Panc1 (cell line): ENCODE measurements around the gene FBLN1. TPM values are rescaled to one million over a fixed set of nuclear protein-coding genes. Genes with fewer than 3 reads are reported as not detected.

Experiments used
- ATAC-seq: fragments of 200-7000 bp; cut with Tn5 transposase; 2 replicates; pipeline ENCODE4 v1.9.1; 2020; ENCODE audit warnings: mild to moderate bottlenecking, moderate library complexity
- BruUV-seq: library from RNA; stranded (reverse); fragments of 400-500 nt; replicated peaks from 2 replicates; lab custom pipeline; 2021; lab: Mats Ljungman, UMichigan
- CTCF ChIA-PET: fragments of 300-600 bp; sonication (Branson Sonifier 250); formaldehyde crosslinking; loops from one replicate; lab custom pipeline; 2022; ENCODE audit warnings: antibody characterized with exemption; lab: Charles Lee
- POLR2A ChIA-PET: fragments of 300-600 bp; sonication (Branson Sonifier 250); formaldehyde crosslinking; loops from one replicate; lab custom pipeline; 2022; ENCODE audit warnings: antibody characterized with exemption; lab: Charles Lee
- DNase-seq: peaks from one replicate; pipeline ENCODE4 v3.0.0-alpha.2; 2010; ENCODE audit warnings: low read depth, low spot score
- H3K27ac ChIP-seq: 2 replicates; pipeline ENCODE4 v1.5.1; 2011; ENCODE audit warnings: mild to moderate bottlenecking, low read length, inconsistent platforms
- H3K27me3 ChIP-seq: fragments of 200-500 bp; sonication (Bioruptor generic); 2 replicates; pipeline ENCODE4 v1.6.0; 2014; ENCODE audit warnings: low read length, inconsistent platforms; ENCODE audit not compliant: control insufficient read depth, insufficient read depth
- H3K36me3 ChIP-seq: fragments of 200-500 bp; sonication (Bioruptor generic); 2 replicates; pipeline ENCODE4 v1.5.1; 2014; ENCODE audit warnings: inconsistent platforms, mild to moderate bottlenecking, low read length, moderate library complexity; ENCODE audit not compliant: control insufficient read depth, insufficient read depth
- H3K4me1 ChIP-seq: 2 replicates; pipeline ENCODE4 v1.5.1; 2011; ENCODE audit warnings: inconsistent platforms, mild to moderate bottlenecking, low read length, moderate library complexity; ENCODE audit not compliant: control insufficient read depth, insufficient read depth
- H3K4me3 ChIP-seq, 2 experiments: 2 replicates each; pipeline ENCODE4 v1.5.1; 2011 to 2012; ENCODE audit warnings: low read depth in 2 of 2, low read length in 2 of 2, mild to moderate bottlenecking in 2 of 2, inconsistent platforms in 1 of 2, moderate library complexity in 1 of 2
- H3K9me3 ChIP-seq: fragments of 200-500 bp; sonication (Bioruptor generic); 2 replicates; pipeline ENCODE4 v1.5.1; 2014; ENCODE audit warnings: low read depth, mild to moderate bottlenecking, inconsistent platforms, low read length, moderate library complexity; ENCODE audit not compliant: control insufficient read depth, insufficient read depth
- POLR2AphosphoS5 ChIP-seq: IDR thresholded peaks from 2 replicates; pipeline ENCODE4 v1.6.1; 2012; ENCODE audit warnings: mild to moderate bottlenecking, low read depth, low read length, moderate library complexity
- REST ChIP-seq, 2 experiments: IDR thresholded peaks; 2 replicates each; pipeline ENCODE4 v1.6.1; 2011 to 2012; ENCODE audit warnings: low read depth in 2 of 2, control low read depth in 1 of 2, low read length in 1 of 2, mild to moderate bottlenecking in 1 of 2, moderate library complexity in 1 of 2; ENCODE audit not compliant: insufficient read depth in 1 of 2
- SIN3A ChIP-seq: IDR thresholded peaks from 2 replicates; pipeline ENCODE4 v1.6.1; 2012; ENCODE audit warnings: low read depth, mild to moderate bottlenecking, low read length, moderate library complexity, borderline replicate concordance; ENCODE audit not compliant: insufficient read depth
- TCF7L2 ChIP-seq: IDR thresholded peaks from 2 replicates; pipeline ENCODE4 v1.6.1; 2011; ENCODE audit warnings: mild to moderate bottlenecking, low read depth, low read length, inconsistent platforms
- in situ Hi-C: cut with HindIII; loops from 2 replicates; pipeline ENCODE4 v1.10.0; 2016; ENCODE audit warnings: low sequenced_read_pairs, low pct_unique_long_range_greater_than_20kb
- intact Hi-C: fragments of 100-400 bp; cut with micrococcal nuclease; formaldehyde crosslinking; loops from one replicate; pipeline ENCODE4 v1.10.0; 2022; ENCODE audit not compliant: unreplicated experiment
- total RNA-seq: library from RNA; stranded (reverse); gene quantifications from one replicate; pipeline ENCODE4 v1.2.1, GENCODE V29; 2021; ENCODE audit not compliant: unreplicated experiment
- TF ChIP-seq, protein P1 (sequence below): fragments of 450-650 bp; IDR thresholded peaks from 2 replicates; pipeline ENCODE4 v1.5.1; 2017; ENCODE audit warnings: mild to moderate bottlenecking

FBLN1 gene
- total RNA-seq, 1 experiment from 2014 or later, result 143 TPM

DNA sequence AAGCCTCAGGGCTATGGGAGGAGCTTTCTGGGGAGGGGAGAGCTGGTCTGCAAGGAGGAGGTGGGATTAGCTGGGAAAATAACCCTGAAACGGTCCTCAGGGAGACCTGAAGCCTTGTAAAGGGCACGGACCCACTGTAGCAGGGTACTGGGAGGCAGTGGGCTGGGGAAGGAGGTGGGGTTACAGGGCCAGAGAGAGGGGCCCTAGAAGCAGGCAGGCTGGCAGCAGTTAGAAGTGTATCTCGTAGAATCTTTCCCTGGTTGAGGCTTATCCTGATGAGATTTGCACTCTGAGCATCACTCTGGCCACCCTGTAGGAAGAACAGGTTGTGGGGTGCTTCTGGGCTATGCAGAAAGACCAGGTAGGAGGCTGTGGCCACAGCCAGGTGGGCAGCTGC is 29.6 kb downstream of the FBLN1 start:
- POLR2A ChIA-PET, result no interaction called here
- TF ChIP-seq TCF7L2 (no peak), SIN3A (no peak), POLR2AphosphoS5 (no peak)
- TF ChIP-seq, protein P1, sequence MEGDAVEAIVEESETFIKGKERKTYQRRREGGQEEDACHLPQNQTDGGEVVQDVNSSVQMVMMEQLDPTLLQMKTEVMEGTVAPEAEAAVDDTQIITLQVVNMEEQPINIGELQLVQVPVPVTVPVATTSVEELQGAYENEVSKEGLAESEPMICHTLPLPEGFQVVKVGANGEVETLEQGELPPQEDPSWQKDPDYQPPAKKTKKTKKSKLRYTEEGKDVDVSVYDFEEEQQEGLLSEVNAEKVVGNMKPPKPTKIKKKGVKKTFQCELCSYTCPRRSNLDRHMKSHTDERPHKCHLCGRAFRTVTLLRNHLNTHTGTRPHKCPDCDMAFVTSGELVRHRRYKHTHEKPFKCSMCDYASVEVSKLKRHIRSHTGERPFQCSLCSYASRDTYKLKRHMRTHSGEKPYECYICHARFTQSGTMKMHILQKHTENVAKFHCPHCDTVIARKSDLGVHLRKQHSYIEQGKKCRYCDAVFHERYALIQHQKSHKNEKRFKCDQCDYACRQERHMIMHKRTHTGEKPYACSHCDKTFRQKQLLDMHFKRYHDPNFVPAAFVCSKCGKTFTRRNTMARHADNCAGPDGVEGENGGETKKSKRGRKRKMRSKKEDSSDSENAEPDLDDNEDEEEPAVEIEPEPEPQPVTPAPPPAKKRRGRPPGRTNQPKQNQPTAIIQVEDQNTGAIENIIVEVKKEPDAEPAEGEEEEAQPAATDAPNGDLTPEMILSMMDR, result no peak
- H3K9me3 ChIP-seq, result no peaks in the 10 kb centered on the region
- BruUV-seq, result no TSS peak
- CTCF ChIA-PET, result no interaction called here
- H3K36me3 ChIP-seq, result peaks cover 2% of the 10 kb centered on the region; the same call in 1 of the 2 replicates
- H3K27me3 ChIP-seq, result no peaks in the 10 kb centered on the region
- H3K4me3 ChIP-seq, result no peak overlapping the region
- no peaks in the 10 kb centered on the region for H3K4me1 ChIP-seq
- intact Hi-C loops, result no loop called here
- H3K27ac ChIP-seq, result no peak overlapping the region
- in situ Hi-C loops, result no loop called here
- ATAC-seq, result no peak
- no peak for DNase-seq

DNA sequence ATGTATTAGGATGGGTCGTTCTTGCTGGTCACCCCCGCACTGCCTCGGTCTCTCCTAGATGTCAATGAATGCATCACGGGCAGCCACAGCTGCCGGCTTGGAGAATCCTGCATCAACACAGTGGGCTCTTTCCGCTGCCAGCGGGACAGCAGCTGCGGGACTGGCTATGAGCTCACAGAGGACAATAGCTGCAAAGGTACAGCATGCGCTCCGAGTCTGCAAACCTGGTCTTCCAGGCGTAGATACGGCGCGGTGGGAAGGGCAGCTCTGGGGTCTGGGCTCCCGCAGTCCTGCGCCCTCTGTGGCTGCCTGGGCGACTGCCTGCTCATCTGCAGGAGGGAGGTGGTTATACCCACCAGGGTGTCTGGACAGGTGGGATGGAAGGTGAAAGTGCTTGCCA is 31.0 kb downstream of the FBLN1 start:
- intact Hi-C loops (no loop called here), in situ Hi-C loops (no loop called here)
- DNase-seq (no peak), ATAC-seq (no peak)
- H3K9me3 ChIP-seq, result no peaks in the 10 kb centered on the region
- CTCF ChIA-PET, result no interaction called here
- no peak overlapping the region for H3K4me3 ChIP-seq
- no TSS peak for BruUV-seq
- TF ChIP-seq TCF7L2 (no peak), SIN3A (no peak), POLR2AphosphoS5 (no peak), REST (IDR thresholded peaks at IDR 0.05; ENCODE audit: insufficient read depth in 1 of 2, low read depth in 2 of 2, low read length in 1 of 2) (no peak)
- TF ChIP-seq, protein P1, result no peak
- H3K36me3 ChIP-seq, result peaks cover 2% of the 10 kb centered on the region; the same call in 1 of the 2 replicates
- POLR2A ChIA-PET, result no interaction called here
- H3K27ac ChIP-seq, result no peak overlapping the region
- no peaks in the 10 kb centered on the region for H3K27me3 ChIP-seq
- no peaks in the 10 kb centered on the region for H3K4me1 ChIP-seq
